Liver (tissue), 3 donors: ENCODE measurements around the gene UBE2L5.

Source experiments
- CTCF ChIP-seq: fragments of 150-350 bp; IDR thresholded peaks from 2 replicates; pipeline ENCODE4 v1.5.1; 2017; ENCODE audit warnings: improper control_type of control experiment, low read depth, low read length; ENCODE audit not compliant: missing input control
- RXRA ChIP-seq, 2 donors: IDR thresholded peaks; 2 replicates each; pipeline ENCODE4 v1.6.1; 2017 to 2018; ENCODE audit warnings: antibody characterized with exemption in 2 of 2, mild to moderate bottlenecking in 1 of 2
- TAF1 ChIP-seq: conservative IDR thresholded peaks from 2 replicates; pipeline ENCODE4 v1.6.1; 2016; ENCODE audit warnings: antibody characterized with exemption, mild to moderate bottlenecking
- donor health status: healthy.
- donor health status: healthy.

DNA sequence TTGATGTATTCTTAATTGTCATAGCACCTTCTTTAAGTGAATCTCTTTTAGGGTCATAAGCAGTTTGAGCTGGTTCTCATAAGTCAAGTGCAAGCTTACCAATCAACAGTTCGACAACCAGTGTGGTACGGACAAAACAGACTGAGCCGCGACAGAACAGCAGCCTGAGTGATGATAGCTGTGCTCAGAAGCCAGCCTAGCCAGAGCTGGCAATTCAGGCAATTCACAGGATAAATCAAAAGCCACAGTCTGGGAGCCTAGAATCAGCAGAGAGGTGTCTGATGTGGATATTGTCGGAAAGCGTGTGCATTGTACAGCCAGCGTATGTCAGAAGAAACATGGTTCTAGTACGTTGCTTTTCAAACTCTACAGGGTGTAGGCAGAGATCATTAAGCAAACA, 14.9 kb downstream of the UBE2L5 start:
- no peak for TF ChIP-seq CTCF
- no peak for TF ChIP-seq TAF1
- no peak for TF ChIP-seq RXRA (IDR thresholded peaks at IDR 0.05)
